Upper lobe of left lung (tissue), 4 donors: ENCODE measurements around the gene GTPBP10.

Experiments used
- EP300 ChIP-seq, 4 donors: sonication (generic); formaldehyde crosslinking; IDR thresholded peaks; one replicate each; pipeline ENCODE4 v1.5.1; 2017; ENCODE audit warnings: antibody characterized with exemption in 4 of 4, control low read depth in 2 of 4
- TF ChIP-seq, protein P1 (sequence below), 6 experiments: fragments of 450-650 bp in 4 of 6; fragments of 200-600 bp in 2 of 6; sonication (generic) in 2 of 6; IDR thresholded peaks; one replicate each; pipeline ENCODE4 v1.5.1; 2016 to 2019; ENCODE audit warnings: antibody characterized with exemption in 6 of 6

GRCh38 chr7:90433221-90433620 lies 86.7 kb downstream of the GTPBP10 start:
- no peak for TF ChIP-seq EP300 (IDR thresholded peaks at IDR 0.05)
- TF ChIP-seq, protein P1, sequence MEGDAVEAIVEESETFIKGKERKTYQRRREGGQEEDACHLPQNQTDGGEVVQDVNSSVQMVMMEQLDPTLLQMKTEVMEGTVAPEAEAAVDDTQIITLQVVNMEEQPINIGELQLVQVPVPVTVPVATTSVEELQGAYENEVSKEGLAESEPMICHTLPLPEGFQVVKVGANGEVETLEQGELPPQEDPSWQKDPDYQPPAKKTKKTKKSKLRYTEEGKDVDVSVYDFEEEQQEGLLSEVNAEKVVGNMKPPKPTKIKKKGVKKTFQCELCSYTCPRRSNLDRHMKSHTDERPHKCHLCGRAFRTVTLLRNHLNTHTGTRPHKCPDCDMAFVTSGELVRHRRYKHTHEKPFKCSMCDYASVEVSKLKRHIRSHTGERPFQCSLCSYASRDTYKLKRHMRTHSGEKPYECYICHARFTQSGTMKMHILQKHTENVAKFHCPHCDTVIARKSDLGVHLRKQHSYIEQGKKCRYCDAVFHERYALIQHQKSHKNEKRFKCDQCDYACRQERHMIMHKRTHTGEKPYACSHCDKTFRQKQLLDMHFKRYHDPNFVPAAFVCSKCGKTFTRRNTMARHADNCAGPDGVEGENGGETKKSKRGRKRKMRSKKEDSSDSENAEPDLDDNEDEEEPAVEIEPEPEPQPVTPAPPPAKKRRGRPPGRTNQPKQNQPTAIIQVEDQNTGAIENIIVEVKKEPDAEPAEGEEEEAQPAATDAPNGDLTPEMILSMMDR (IDR thresholded peaks at IDR 0.05): no peak
